ENCODE measurements around the gene RBFOX1.

RBFOX1 gene

DNA sequence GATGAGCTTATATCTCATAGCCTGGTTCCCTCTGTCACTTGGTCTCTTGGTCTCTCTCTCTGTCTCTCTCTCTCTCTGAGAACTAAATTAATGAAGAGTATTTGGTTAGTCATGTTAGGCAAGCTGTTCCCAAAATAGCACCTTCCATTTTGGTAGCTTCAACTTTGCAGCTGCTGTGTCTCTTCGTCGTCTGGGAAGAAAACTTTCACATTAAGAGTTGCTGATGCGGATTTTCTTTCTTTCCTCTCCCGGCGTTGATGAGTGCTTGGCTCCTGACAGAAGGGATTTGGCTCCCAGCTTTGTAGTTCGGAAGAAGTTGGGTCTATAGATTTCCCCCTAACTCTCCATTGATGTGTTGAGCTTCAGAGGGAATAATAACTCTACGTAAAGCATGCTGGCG is at the start of gene RBFOX1:
Gene RBFOX1, plus strand, starts transcription at position 235 of the 400 bp plus-strand sequence.
- no peak for DNase-seq

DNA sequence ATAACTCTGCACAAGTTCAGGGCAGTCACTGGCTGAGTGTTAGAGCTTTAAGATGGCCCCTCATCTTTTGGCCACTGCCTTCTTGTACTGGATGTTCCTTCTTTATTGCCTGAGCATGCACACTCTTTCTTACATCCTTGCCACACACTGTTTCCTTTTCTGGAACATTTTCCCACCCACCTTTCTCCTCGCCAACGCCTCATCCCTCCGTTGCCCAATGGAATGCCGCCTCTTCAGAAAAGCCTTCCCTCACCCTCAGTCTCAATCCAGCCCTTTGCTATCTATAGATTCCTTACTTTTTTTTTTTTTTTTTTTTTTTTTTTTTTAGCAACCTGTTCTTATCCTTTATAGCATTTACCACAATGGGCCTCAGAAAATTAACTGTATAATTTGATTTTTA is 47.9 kb upstream of the RBFOX1 start:
- DNase-seq: no peak

GRCh38 chr16:7285520-7285919 is 47.1 kb upstream of the RBFOX1 start:
- no peak for DNase-seq

- no peak for DNase-seq
Observed at GRCh38 chr16:7289299-7289698, 43.3 kb upstream of the RBFOX1 start.

DNA sequence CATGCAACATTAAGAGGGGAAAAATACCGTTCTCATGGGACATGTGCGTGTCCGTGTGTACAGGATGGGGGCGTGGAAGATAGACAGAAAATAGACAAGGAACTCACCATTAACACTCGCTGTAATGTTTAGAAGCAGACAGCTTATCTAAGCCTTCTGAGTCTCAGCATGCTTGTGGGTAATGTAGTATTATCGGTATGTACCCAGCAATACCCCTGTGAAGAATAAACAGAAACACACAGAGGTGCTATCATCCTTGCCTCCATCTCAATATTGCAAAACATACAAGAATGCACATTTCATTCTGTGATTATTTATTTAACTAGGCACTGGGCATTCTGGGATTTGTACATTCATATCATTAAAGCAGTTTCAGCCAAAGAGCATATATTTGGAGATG is 42.0 kb upstream of the RBFOX1 start:
- DNase-seq: no peak

DNA sequence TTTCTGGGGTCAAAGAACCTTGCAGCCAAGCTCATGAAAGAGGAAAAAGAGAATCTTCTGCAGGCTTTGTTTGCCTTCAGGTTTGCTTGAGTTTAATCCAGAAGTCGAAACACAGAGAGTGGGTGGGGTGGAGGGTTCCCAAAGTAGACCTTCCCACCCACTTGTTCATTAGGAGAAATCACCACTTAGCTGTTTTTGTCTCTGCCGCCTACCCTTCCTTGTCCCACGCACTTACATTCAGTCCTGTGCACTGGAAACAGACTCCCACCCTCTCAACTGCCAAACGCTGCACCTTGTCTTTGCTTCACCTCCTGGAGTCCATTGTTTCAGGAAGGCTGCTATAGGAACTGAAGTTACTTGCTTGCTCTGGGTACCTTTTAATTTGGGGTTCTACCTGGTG is 38.6 kb upstream of the RBFOX1 start:
- no peak for DNase-seq

DNA sequence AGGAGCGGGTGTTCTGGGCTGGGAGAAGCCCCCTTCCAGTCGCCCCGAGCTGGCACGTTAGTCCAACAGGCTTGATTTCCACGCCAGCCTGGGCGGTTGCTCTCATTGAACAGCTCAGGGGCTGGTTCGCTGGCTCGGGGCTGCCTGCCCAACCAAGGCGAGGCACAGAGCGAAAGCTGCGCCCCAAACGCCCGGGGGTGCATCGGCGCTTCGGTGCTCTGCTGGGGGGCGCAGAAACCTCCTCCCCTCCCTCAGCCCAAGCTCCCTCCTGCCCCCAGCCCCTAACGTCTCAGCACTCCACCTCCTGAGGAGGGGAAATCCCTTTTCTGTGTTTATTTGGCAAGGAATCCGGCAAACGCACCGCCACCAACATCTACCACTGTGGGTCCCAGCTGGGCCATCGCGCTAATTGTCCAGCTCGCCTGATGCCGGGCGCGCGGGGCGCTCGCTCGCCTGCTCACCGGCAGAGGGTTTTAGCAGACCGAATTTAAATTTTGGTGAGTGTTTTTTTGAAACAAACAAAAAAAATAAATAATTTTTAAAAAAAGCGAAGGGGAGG is 29.5 kb upstream of the RBFOX1 start:
- DNase-seq: no peak

DNA sequence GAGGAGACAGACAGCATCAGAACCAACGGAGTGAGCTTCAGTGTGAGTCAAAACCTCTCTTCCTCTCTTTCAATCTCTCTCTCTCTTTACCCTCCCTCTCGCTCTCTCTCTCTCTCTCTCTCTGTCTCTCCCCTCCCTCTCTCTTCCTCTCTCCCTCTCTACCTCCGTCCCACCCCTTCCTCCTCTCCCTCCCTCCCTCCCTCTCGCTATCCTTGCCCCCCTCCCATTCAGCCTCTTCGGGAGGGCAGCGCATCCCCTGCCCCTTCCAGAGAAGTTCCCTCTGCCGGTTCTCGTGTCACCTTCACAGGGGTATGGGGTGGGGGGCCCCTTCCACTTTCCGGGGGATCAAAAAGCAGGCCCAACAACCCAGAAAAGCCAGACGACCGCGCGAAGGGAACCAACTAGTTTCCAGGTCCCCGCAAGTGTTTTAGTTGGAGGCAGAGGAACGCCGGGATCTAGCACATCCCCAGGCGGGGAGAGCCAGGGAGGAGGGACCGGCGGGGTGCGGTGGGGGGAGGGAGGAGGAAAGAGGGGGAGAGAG is 28.9 kb upstream of the RBFOX1 start:
- DNase-seq: no peak

DNA sequence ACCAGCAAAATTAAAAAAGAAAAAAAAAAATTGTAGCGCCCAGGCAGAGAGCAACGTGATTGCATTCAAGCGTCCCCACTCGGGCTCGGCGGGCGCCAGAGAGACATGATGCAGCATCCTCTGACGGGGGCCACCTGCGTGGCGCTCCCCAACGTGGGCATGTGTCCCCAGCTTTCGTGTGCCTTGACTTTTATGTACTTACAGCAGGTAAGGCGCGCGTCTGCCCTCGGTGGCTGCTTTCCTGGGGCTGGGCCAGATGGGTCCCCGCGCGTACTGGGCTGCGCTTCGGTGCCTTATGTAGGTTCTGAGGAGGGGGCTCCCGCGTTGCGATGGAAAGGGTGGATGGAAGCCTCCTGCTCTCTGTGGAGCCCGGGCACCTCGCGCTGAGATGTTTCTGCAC is 28.4 kb upstream of the RBFOX1 start:
- no peak for DNase-seq

DNA sequence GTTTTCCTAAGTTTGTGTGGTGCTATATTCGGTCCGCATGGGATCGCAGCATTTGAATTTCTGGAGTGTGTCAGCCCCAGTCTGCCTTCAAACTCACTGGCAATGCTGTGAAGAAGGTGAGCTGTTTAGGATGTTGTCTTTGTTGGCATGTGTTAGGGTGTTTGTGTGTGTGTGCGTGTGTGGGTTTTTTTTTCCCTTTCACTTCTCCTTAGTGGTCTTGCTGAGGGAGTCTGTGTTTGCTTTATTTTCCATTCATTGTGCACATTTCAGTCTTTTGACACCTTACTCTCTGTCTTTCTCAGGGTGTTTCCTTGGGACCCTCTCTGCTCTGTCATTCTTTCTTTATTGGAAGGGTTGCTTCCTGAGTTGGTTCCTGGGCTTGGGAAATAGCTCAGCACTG is 27.7 kb upstream of the RBFOX1 start:
- DNase-seq: no peak

DNA sequence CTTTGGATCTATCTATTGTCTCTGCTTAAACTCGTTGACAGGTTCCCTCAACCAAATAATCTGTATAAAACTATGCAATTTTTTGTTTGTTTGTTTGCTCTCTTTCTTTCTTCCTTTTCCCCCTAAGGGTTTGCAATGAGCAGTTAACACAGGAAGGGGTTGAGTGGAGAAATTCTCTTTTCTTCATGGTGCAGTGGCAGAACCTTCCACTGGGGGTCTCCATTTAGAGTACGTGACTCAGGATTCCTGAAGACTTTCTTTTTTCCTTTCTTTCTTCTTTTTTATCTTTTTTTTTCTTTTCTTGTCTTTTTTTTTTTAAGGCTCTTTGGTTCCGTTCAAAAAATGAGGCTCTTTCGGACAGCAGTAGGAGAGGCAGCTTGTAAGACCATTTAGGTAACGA is 19.5 kb upstream of the RBFOX1 start:
- no peak for DNase-seq

DNA sequence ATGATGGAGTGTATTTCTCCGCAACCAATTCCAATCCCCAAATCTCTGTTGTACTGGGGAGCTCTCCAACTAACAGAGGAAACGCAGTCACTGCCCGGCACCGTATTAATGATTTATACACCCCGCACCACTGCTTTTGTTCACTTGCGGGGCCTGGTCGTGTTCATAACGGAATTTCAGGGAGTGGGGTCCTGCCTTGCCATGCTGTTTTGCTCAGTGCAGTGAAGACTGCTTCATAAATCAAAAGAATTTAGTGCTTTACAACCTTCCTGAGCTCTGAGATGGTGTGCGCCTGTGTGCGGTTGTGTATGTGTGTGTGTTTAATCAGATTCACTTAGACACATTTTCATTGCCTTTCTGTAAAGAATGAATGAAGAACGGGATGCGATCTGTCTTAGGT is 18.5 kb upstream of the RBFOX1 start:
- no peak for DNase-seq

DNA sequence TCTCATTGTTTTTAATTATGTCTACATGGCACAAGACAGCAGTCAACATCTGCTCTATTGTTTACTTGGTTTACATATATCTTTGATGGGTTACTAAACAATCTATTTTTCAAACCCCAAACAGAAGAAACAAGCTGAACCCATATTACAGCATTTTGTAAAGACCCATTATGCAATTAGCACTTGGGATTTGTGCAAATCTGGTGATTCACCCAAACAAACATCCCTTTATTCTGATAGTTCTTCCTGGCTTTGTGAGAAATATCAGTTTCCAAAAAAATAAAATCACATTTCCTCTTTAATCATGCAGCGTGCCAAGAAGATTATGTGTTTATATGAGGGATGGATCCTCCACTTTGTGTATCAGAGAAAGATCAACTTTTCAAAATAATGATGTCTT is 16.8 kb upstream of the RBFOX1 start:
- no peak for DNase-seq

GRCh38 chr16:7316281-7316888 is 16.3 kb upstream of the RBFOX1 start:
- DNase-seq: no peak

- DNase-seq: no peak
Observed at GRCh38 chr16:7317982-7318381, 14.7 kb upstream of the RBFOX1 start.

DNA sequence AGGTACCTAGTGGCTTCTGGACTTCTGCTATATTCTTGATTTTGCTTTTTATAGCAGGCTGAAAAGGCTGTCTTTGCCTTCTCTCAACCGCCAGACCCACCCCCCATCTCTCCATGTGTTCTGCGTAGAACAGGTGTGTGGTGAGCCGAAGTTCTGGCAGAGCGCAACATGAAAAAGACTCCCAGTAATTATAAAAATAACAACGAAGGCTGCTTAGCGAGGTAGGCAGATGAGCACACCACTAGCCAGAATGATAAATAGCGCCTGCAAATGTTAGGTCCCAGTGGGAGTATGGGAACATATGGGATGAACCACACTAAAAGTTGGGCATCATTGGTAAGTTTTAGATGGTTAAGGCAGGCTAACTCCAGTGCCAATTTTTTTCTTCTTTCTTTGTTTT is 14.0 kb upstream of the RBFOX1 start:
- DNase-seq: no peak

DNA sequence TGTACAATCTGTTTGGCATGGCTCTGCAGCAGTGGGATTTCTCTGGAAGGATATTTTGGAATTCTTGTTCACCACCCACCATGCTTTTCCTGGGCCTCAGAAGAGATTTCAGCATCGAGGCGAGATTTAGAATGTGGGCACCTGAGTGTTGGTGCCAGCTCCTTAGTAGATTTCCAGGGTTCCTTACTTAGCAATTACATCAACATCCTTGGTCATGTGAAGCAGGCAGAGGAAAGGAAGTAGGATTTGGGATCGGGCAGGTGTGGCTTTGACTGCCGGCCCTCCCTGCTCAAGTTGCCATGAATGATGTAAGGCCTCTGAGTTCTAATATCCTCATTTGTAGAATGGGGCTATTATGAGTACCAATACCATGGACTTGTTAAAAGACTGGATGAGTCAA is 13.1 kb upstream of the RBFOX1 start:
- DNase-seq: no peak

- DNase-seq: no peak
Observed at GRCh38 chr16:7321661-7322060, 11.0 kb upstream of the RBFOX1 start.

DNA sequence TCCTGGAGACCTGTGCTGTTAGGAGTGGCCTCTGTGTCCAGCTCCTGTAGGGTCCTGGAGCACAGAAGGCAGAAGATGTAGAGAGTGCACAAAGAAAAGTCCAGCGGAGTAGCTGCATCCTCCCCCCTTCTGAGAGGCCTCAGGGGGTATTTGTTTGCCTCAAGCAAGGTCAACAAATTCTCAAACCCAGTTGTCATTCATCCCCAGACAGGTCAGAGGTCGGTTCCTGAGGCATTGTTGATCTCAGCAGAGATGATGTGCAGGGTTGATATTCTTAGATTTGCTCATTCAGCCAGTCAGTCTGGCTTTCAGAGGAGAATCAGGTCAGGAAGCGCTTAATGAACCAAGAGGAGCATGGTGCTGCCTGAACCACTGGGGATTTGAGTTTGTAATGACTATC is 8.3 kb upstream of the RBFOX1 start:
- DNase-seq: no peak

DNA sequence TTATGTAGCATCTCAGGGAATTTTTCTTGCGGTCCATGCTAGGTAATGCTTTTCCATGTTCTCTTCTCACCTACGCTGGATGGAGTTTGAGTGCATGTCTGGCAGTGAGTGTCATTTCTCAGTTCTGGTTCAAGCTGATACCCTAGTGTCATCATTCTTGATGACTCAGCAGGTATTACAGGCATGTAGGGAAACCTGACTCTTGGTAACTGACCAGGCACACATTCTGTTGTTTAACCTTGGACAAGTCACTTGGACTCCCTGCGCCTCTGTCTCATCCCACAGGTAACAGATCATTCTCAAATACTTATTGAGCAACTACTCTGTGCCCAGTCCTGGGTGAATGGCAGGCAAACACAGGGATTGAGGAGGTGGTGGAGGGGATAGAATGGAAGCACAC is 6.8 kb upstream of the RBFOX1 start:
- DNase-seq: no peak

GRCh38 chr16:7330709-7331108 is 1.9 kb upstream of the RBFOX1 start:
- DNase-seq: no peak

DNA sequence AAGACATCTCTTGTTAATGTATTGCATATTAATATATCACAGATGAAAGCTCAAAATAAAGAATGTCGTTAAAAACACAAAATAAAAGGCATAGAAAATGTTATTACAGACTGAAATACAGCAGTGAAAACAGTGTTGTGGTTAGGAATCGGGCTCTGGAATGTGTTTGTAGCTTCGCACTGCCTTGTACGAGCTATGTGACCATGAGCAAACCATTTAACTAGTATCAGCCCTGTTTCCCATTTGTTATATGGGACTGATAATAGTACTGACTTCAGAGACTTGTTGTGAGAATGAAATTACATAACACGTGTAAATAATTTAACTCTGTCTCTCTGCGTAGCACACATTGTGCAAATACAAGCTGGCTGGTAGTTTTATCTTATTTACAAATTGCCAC is 648 bp upstream of the RBFOX1 start:
- DNase-seq: no peak

DNA sequence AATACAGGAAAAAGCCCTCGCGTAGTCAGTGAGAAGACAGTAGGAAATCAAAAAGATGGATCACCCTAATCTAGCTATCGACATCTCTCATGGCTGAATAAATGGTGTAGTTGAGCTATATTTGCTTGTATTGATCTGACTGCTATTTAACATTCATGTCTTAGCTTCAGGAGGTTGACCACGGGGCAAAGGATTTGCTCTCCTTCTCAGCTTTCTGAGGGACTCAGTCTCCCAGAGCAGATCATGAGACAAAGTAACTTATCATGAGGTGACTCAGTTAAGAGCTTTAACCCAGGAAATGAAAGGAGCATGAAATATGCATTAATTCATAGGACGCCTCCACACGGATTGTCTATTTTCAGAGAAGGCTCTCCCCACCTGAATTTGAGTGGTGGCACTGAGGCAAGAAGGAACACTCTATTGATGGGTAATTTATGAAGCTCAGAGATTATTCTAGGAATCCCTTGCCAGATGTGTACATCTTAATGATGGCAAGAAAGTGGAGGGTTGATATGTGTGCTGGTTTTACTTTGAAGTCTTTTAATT is 608 bp downstream of the RBFOX1 start:
- no peak for DNase-seq

DNA sequence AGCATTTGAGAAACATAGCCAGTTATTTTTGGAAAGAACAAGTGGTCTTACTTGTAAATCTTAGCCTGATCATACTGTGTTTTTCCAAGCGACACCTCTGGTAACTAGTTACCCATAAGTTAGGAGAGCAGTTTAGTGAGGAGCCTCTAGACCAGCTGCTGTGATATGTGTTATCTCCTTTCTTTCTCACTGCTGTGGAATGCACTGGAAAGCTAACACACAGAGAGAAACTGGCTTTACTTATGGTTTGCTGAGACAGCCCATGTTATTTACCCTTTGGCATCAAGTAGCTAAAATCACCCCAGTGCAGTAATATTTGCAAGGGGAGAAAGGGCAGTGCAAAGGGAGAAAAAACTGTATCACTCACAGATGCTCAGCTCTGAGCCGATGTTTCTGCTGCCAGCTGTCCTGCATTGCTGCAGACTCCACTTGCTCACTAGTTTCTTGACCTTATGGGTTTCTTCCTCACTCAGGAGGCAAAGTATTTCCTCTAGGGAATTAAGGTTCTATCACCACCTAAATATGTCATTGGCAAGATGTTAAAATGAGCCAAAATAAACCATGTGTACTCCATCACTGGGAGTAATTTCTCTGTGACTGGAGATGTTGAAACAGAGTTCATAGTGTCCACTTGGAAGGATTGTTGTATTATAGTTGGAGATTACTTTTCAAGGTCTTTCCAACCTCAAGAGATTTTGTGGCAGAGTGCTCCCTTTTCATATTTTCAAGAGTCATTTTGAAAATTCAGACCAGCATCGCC is 2.3 kb downstream of the RBFOX1 start:
- no peak for DNase-seq
